HepG2 (cell line): ENCODE results near the gene SLC4A9.

Experiments
- CTCF ChIP-seq: sonication (generic); formaldehyde crosslinking; IDR thresholded peaks from 2 replicates; pipeline ENCODE4 v1.5.0; 2020; ENCODE audit warnings: mild to moderate bottlenecking, missing genetic modification reagents, moderate library complexity
- FOXP1 ChIP-seq, 2 experiments: fragments of 450-650 bp in 1 of 2; IDR thresholded peaks; 2 replicates each; pipeline ENCODE4 v1.6.1; 2017 to 2018; ENCODE audit warnings: antibody characterized with exemption in 1 of 2
- GLI4 ChIP-seq: sonication (generic); formaldehyde crosslinking; IDR thresholded peaks from 2 replicates; pipeline ENCODE4 v1.5.1; 2020; ENCODE audit warnings: missing genetic modification reagents, mild to moderate bottlenecking, moderate library complexity, borderline replicate concordance
- MIXL1 ChIP-seq: IDR thresholded peaks from 2 replicates; pipeline ENCODE4 v1.6.1; 2016
- MTA1 ChIP-seq: sonication (generic); formaldehyde crosslinking; IDR thresholded peaks from 2 replicates; pipeline ENCODE4 v1.4.0; 2020; ENCODE audit warnings: missing genetic modification reagents, mild to moderate bottlenecking, borderline replicate concordance
- NCOR1 ChIP-seq: fragments of 200-600 bp; sonication (generic); IDR thresholded peaks from 2 replicates; pipeline ENCODE4 v1.7.0; 2017; ENCODE audit warnings: antibody characterized with exemption, low read length, borderline replicate concordance
- POLR2A ChIP-seq, 2 experiments: IDR thresholded peaks; 2 replicates each; pipeline ENCODE4 v1.6.1; 2011; ENCODE audit warnings: low read depth in 2 of 2, low read length in 2 of 2, mild to moderate bottlenecking in 1 of 2, moderate library complexity in 1 of 2; ENCODE audit not compliant: insufficient read depth in 1 of 2
- SAFB2 ChIP-seq: sonication (generic); formaldehyde crosslinking; IDR thresholded peaks from 2 replicates; pipeline ENCODE4 v1.5.1; 2020; ENCODE audit warnings: missing genetic modification reagents, low read depth, mild to moderate bottlenecking, borderline replicate concordance
- USF2 ChIP-seq, 2 experiments: sonication (generic) in 1 of 2; formaldehyde crosslinking in 1 of 2; IDR thresholded peaks; 2 replicates each; pipeline versions ENCODE4 v1.5.1 to v1.6.1; 2011 to 2020; ENCODE audit warnings: borderline replicate concordance in 1 of 2, low read depth in 1 of 2, low read length in 1 of 2, mild to moderate bottlenecking in 1 of 2, missing genetic modification reagents in 1 of 2, moderate library complexity in 1 of 2
- ZNF24 ChIP-seq: fragments of 450-650 bp; IDR thresholded peaks from 2 replicates; pipeline ENCODE4 v1.6.1; 2017; ENCODE audit warnings: antibody characterized with exemption, mild to moderate bottlenecking
- ZNF30 ChIP-seq: sonication (generic); formaldehyde crosslinking; IDR thresholded peaks from 2 replicates; pipeline ENCODE4 v1.5.0; 2020; ENCODE audit warnings: mild to moderate bottlenecking, missing genetic modification reagents

DNA sequence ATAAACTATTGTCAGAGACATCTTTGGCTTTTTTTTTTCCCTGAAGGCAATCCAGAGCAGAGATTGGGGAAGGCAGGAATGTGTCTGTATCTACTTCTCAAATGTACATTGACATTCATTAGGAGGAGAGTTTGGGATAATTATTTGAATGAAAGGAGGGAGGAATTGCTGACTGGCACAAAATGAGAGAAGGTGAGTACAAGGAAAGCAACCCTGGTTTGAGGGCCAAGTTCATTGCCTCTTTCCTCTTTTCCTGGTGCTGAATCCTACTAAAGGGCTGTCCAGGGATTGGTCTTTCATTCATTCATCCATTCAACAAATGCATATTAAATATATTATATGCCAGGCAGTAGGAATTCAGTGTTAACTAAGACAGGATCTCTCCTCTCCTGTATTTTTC is 22.9 kb downstream of the SLC4A9 start:
- TF ChIP-seq FOXP1 (IDR thresholded peaks at IDR 0.05) (no peak), FOXP1 (CRISPR knock-in tag; IDR thresholded peaks at IDR 0.05) (no peak), CTCF (CRISPR knock-in tag) (no peak), SAFB2 (CRISPR knock-in tag) (no peak), ZNF24 (no peak), MIXL1 (CRISPR knock-in tag) (no peak), USF2 (IDR thresholded peaks at IDR 0.05; ENCODE audit: low read depth, low read length) (no peak), USF2 (CRISPR knock-in tag; IDR thresholded peaks at IDR 0.05; ENCODE audit: borderline replicate concordance) (no peak), MTA1 (no peak), NCOR1 (no peak), GLI4 (CRISPR knock-in tag) (no peak), ZNF30 (CRISPR knock-in tag) (no peak), POLR2A (IDR thresholded peaks at IDR 0.05; ENCODE audit: insufficient read depth in 1 of 2, low read depth in 2 of 2, low read length in 2 of 2) (no peak)
